ENCODE measurements around the gene ATP2A1. TPM values are rescaled to one million over a fixed set of nuclear protein-coding genes. Genes with fewer than 3 reads are reported as not detected.
A peak's percentile ranks its signal among the peaks of the same experiment; 100 is the strongest.

The ATP2A1 gene
- total RNA-seq, 4 donors from 2014 or later = 0.32 to 0.44 (median 0.37) TPM

GRCh38 chr16:28930203-28930602, 51.9 kb downstream of the ATP2A1 start:
- DNase-seq (ENCODE audit: low spot score) (no peak), ATAC-seq (ENCODE audit: low FRiP score) (no peak)
- no peak for TF ChIP-seq CTCF (IDR thresholded peaks at IDR 0.05)

- DNase-seq (ENCODE audit: low spot score) (no peak), ATAC-seq (ENCODE audit: low FRiP score) (no peak)
- TF ChIP-seq CTCF (IDR thresholded peaks at IDR 0.05) = no peak
These were observed 52.4 kb downstream of the ATP2A1 start for GRCh38 chr16:28930652-28931051.

GRCh38 chr16:28931801-28932225, 53.5 kb downstream of the ATP2A1 start, which contains the start of gene CD19:
Gene CD19, plus strand, starts transcription at chr16:28931971. Its CDS starts 30 bp downstream, at chr16:28932001.
- no peak for TF ChIP-seq CTCF (IDR thresholded peaks at IDR 0.05)
- no peak for DNase-seq (ENCODE audit: low spot score)
- no peak for ATAC-seq (ENCODE audit: low FRiP score)

- TF ChIP-seq CTCF (IDR thresholded peaks at IDR 0.05) = no peak
- no peak for ATAC-seq (ENCODE audit: low FRiP score)
- no peak for DNase-seq (ENCODE audit: low spot score)
These were observed 54.3 kb downstream of the ATP2A1 start for GRCh38 chr16:28932339-28933141.

- no peak for DNase-seq (ENCODE audit: low spot score)
- no peak for TF ChIP-seq CTCF (IDR thresholded peaks at IDR 0.05)
- peak; percentile 20 for ATAC-seq (ENCODE audit: low FRiP score)
These were observed 54.9 kb downstream of the ATP2A1 start for GRCh38 chr16:28933171-28933570.

GRCh38 chr16:28935346-28935745, 57.1 kb downstream of the ATP2A1 start:
- TF ChIP-seq CTCF (IDR thresholded peaks at IDR 0.05) = no peak
- ATAC-seq (ENCODE audit: low FRiP score) (no peak), DNase-seq (ENCODE audit: low spot score) (no peak)
